ENCODE results near the gene SUSD6.

Gene SUSD6

GRCh38 chr14:69660344-69661193 is 49.2 kb downstream of the SUSD6 start:
- no peak for TF ChIP-seq SPI1 (IDR thresholded peaks at IDR 0.05; ENCODE audit: borderline replicate concordance, low read depth)
- TF ChIP-seq POLR2AphosphoS5 (IDR thresholded peaks at IDR 0.05; ENCODE audit: low read depth) = no peak
- Histone ChIP-seq H3K27ac (replicated peaks) (no peak overlapping the region), H3K27me3 (ENCODE audit: insufficient read depth, poor library complexity, severe bottlenecking) (no peaks in the 10 kb centered on the region), H3K4me3 (replicated peaks; ENCODE audit: insufficient read depth, low read length) (no peak overlapping the region)
- no peak for DNase-seq (ENCODE audit: low read depth in 1 of 2, low spot score in 1 of 2)

DNA sequence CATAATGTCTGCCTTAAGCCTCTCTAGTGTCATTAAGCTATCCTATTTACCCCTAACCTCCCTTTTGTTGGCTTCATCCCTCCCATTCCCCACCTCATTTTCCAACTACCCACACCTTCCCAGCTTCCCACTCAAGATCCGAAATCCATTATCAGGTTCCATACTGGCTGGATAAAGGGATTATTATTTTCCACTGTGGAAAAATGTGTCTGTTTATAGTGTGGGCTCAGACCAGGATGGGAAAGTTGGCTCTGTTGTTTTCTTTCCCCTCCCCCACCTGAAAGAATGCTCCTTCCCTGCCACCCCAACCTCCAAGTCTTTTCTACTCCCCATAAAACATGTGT is 49.8 kb downstream of the SUSD6 start:
- TF ChIP-seq CTCF (IDR thresholded peaks at IDR 0.05; ENCODE audit: insufficient read depth, low read length) = no peak
- no peak for TF ChIP-seq POLR2AphosphoS5 (IDR thresholded peaks at IDR 0.05; ENCODE audit: low read depth)
- no peak for TF ChIP-seq REST (IDR thresholded peaks at IDR 0.05; ENCODE audit: insufficient replicate concordance, low read depth)
- no peak for TF ChIP-seq GABPA (IDR thresholded peaks at IDR 0.05; ENCODE audit: low read depth)
- no peak for TF ChIP-seq SPI1 (IDR thresholded peaks at IDR 0.05; ENCODE audit: borderline replicate concordance, low read depth)
- DNase-seq (ENCODE audit: low read depth in 1 of 2, low spot score in 1 of 2) = no peak
- Histone ChIP-seq H3K4me3 (replicated peaks; ENCODE audit: insufficient read depth, low read length) (no peak overlapping the region), H3K27ac (replicated peaks) (no peak overlapping the region), H3K27me3 (ENCODE audit: insufficient read depth, poor library complexity, severe bottlenecking) (no peaks in the 10 kb centered on the region)

DNA sequence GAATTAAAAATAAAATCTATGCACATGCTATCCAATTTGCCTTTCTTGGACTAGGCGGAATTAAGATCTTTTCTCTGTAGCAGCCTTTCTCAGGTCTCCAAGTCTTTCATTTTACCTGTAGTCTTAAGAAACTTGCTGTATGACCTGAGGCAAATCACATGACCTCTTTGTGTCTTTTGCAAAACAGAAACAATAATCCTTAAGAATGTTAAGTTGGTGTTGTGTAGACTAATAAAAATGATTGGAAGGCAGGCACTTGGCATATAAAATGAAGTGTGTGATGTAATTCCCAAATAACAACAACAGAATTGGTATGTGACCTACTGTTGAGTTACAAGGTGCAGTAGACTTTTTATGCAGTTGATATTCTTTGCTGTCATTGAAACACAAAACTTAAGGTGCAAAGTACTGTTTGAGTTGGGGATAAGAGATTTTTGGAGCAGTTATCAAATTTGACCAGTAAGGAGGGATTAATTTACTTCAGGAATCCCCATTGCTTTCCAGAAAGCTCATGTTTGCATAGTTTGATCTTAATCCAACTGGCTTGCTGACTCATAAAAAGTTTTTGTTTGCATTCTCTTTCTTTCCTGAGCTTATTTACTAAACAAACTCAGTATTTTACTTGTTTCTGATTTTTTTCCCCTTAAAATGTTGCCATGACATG is 51.4 kb downstream of the SUSD6 start:
- no peaks in the 10 kb centered on the region for H3K27me3 ChIP-seq (ENCODE audit: insufficient read depth, poor library complexity, severe bottlenecking)
- no peak overlapping the region for H3K27ac ChIP-seq (replicated peaks)
- TF ChIP-seq REST (IDR thresholded peaks at IDR 0.05; ENCODE audit: insufficient replicate concordance, low read depth) (no peak), CTCF (IDR thresholded peaks at IDR 0.05; ENCODE audit: insufficient read depth, low read length) (no peak), SPI1 (IDR thresholded peaks at IDR 0.05; ENCODE audit: borderline replicate concordance, low read depth) (no peak), POLR2AphosphoS5 (IDR thresholded peaks at IDR 0.05; ENCODE audit: low read depth) (no peak)
- H3K4me3 ChIP-seq (replicated peaks; ENCODE audit: insufficient read depth, low read length) = no peak overlapping the region
- no peak for DNase-seq (ENCODE audit: low read depth in 1 of 2, low spot score in 1 of 2)

- Histone ChIP-seq H3K4me3 (replicated peaks; ENCODE audit: insufficient read depth, low read length) (no peak overlapping the region), H3K27ac (replicated peaks) (no peak overlapping the region), H3K27me3 (ENCODE audit: insufficient read depth, poor library complexity, severe bottlenecking) (no peaks in the 10 kb centered on the region)
- DNase-seq (ENCODE audit: low read depth in 1 of 2, low spot score in 1 of 2) = no peak
- TF ChIP-seq REST (IDR thresholded peaks at IDR 0.05; ENCODE audit: insufficient replicate concordance, low read depth) (no peak), POLR2AphosphoS5 (IDR thresholded peaks at IDR 0.05; ENCODE audit: low read depth) (no peak), GABPA (IDR thresholded peaks at IDR 0.05; ENCODE audit: low read depth) (no peak), CTCF (IDR thresholded peaks at IDR 0.05; ENCODE audit: insufficient read depth, low read length) (no peak), SPI1 (IDR thresholded peaks at IDR 0.05; ENCODE audit: borderline replicate concordance, low read depth) (no peak)
These were observed 51.9 kb downstream of the SUSD6 start for GRCh38 chr14:69663300-69663643.
